Measurements from ENCODE around the gene BUB1.

DNA sequence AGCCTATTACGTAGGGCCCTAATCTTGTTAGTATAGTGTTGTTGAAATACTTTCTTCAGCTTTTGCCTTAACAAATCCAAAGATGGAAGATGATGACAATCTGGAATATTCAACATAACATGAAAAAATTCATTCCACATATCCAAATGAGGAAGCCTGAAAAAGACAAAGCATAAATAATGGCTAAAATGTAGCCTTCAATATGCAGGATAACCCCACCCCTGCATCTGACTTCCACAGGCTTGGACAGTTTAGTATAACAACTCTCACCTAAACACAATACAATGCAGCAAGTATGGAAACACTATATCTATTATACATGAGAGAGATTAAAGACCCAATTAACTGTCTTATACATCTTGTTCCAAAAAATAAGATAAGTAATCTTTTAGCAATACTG, 39.9 kb downstream of the BUB1 start:
- TF ChIP-seq, protein P1, sequence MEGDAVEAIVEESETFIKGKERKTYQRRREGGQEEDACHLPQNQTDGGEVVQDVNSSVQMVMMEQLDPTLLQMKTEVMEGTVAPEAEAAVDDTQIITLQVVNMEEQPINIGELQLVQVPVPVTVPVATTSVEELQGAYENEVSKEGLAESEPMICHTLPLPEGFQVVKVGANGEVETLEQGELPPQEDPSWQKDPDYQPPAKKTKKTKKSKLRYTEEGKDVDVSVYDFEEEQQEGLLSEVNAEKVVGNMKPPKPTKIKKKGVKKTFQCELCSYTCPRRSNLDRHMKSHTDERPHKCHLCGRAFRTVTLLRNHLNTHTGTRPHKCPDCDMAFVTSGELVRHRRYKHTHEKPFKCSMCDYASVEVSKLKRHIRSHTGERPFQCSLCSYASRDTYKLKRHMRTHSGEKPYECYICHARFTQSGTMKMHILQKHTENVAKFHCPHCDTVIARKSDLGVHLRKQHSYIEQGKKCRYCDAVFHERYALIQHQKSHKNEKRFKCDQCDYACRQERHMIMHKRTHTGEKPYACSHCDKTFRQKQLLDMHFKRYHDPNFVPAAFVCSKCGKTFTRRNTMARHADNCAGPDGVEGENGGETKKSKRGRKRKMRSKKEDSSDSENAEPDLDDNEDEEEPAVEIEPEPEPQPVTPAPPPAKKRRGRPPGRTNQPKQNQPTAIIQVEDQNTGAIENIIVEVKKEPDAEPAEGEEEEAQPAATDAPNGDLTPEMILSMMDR (IDR thresholded peaks at IDR 0.05; ENCODE audit: low read length), result no peak
- TF ChIP-seq EZH2phosphoT487 (IDR thresholded peaks at IDR 0.05; ENCODE audit: low read length) (no peak), EZH2 (optimal IDR thresholded peaks at IDR 0.05; ENCODE audit: low read depth, low read length) (no peak)
